IPS DF 19.7 (cell line): ENCODE data around the gene ALDH1A1.
"Not testable (repeated sequence)": the region's sequence is repeated elsewhere in the genome, so short reads cannot be mapped to it uniquely, and the experiment has no call there.

ENCODE experiments used
- DNase-seq: peaks from one replicate; pipeline ENCODE4 v3.0.0-alpha.2; 2013; ENCODE audit warnings: low read depth, low spot score

The ALDH1A1 gene

GRCh38 chr9:72897069-72897649, 55.7 kb downstream of the ALDH1A1 start:
- DNase-seq = no peak

DNA sequence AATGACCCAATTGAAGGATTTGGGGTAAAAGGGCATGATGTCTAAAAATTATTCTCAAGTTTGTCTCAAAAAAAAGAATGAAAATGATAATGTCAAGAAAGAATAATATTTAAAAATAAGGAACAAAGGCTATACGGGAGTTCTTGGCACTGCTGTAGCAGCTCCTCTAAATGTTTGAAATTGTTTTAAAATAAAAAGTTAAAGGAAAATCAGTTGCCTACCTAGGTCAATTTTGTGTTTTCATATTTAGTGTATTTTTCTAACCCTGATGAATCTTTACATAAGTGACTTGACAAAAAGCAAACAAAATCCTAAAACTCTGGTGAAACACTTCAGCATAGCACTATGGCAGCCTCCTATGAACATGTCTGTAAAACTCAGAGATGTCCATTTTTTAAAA, 56.4 kb downstream of the ALDH1A1 start:
- no peak for DNase-seq

GRCh38 chr9:72895122-72895521, 57.7 kb downstream of the ALDH1A1 start:
- no peak for DNase-seq

- DNase-seq = no peak
Observed at GRCh38 chr9:72894342-72894741, 58.5 kb downstream of the ALDH1A1 start.

- DNase-seq = no peak
Observed at GRCh38 chr9:72893437-72893836, 59.4 kb downstream of the ALDH1A1 start.

GRCh38 chr9:72891043-72891442, 61.8 kb downstream of the ALDH1A1 start:
- no peak for DNase-seq

GRCh38 chr9:72888943-72889342, 63.9 kb downstream of the ALDH1A1 start:
- no peak for DNase-seq

DNA sequence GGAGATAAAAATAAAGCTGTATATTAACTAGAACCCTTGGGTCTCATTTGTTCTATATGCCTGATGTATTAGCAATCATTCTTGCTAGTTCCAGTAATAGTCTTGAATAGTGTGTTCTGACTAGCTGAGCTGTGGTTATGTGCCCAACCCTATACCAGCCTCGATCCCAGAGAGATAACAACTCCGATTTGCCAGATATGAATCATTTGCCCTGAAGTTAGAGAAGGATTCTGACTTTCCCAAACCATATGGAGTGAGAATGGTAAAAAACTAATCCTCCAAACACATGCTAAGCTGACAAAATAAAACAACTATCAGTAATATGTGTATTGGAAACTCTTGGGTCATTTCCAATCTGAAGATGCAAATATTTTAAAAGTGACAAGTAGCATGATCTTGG, 64.8 kb downstream of the ALDH1A1 start:
- no peak for DNase-seq

DNA sequence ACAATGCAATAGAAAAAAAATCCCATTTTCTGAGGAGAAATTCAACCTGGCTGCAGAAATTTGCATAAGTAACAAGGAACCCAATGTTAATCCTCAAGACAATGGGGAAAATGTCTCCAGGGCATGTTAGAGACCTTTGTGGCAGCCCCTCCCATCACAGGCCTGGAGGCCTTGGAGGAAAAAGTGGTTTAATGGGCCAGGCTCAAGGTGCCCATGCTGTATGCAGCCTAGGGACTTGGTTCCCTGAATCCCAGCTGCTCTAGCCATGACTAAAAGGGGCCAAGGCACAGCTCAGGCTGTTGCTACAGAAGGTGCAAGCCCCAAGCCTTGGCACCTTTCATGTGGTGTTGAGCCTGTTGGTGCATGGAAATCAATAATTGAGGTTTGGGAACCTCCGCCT, 66.5 kb downstream of the ALDH1A1 start:
- DNase-seq = no peak

DNA sequence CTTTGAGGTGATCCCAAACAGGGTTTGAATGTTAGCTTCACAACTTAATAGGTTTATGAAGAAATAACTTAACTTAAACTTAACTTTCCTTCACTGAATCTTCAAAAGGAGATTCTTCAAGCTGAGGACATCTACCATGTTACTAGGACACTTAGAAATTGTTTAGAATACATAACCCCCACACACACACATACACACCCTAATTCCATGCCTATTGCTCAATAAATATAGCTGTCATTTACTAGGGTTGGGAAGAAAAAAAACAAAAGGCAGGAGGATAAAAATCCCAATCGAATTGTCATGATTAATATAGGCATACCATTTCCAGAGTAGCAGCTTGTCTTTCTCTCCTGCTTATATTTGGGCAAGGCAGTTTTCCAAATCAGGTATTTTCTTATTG, 68.3 kb downstream of the ALDH1A1 start:
- no peak for DNase-seq

DNA sequence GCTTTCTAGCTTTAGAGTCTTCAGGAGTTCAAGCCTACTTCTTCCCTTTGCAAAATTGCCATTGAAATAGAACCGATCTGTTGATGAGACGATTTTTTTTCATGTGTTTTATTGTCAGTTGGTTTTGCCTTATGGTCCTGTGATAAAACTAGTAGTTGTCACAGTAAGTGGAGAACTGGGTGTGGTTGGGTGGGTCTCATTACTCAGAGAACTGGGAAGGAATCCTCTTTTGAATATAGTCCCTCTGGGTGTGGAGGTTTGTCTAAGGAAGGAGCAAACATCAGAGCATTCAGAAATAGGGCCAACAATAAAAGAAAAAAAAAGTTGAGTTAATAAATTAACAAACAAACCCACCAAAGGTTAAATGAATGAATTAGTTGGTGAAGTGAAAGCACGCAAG, 69.0 kb downstream of the ALDH1A1 start:
- no peak for DNase-seq

DNA sequence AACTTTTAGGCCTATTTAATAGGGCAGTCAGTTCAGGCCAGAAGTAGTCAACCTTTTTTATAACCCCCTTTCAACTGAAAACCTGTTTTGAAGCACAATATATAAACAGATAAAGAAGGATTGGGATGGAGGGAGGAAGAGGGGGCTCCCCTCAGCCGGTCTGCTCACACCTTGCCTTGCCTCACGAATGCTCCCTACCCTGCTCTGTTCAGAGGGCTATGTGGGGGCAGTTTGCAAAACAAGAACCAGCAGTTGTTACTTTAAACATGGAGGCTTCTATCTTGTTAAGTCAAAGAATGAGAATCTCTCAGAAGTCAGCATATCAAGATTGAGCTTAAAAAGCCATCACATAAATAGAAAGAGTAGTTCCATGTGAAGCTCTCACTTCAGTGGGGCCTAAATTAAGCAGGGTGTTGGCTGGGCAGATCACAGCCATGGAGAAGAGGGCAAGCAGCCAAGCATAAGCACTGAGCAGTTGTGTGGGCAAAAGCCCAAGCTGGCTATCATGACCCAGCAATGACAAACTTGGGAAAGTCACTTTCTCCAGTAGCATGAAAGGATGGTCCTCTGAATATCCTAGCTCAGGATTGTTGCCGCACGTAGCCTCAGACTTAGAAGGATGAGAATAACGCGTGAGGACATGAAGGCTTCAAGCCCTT, 70.6 kb downstream of the ALDH1A1 start:
- no peak for DNase-seq

- DNase-seq = no peak
Observed at GRCh38 chr9:72880821-72881220, 72.0 kb downstream of the ALDH1A1 start.

- no peak for DNase-seq
Observed at GRCh38 chr9:72875221-72875620, 77.6 kb downstream of the ALDH1A1 start.

DNA sequence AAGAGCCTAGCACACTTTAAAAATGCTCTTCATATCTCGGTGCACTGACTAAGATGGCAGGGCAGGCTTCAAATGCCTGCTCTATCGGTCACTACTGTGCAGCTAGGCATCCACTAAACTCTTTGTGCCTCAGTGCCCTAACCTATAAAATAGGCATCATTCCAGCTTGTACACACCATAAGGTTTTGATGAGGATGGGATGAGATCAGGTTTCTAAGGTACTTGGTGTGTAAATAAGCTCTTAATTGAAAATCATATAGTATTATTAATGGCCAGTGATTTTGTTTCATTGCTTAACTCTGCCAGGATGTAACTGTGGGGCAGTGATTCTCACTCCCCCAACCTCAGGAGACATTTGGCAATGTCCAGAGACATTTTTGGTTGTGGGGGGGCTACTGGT, 78.5 kb downstream of the ALDH1A1 start:
- no peak for DNase-seq

DNA sequence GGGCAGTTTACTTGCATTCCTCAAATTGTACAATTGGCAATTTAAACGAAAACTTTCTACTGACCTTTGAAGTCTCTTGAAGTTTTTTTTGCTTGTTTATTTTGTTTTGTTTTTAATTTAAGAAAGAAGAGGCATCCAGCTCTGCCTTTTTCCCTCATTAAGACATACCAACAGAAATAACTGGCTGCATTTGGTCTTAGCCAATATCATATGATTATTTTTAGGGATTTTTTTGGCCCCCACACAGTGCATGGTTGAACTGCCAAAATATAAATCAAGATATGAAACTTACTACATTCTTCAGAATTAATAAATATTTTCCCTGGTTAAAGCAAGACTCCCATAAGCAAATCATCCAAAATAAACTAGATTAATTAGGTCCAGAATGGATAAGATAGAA, 79.4 kb downstream of the ALDH1A1 start:
- DNase-seq = no peak

GRCh38 chr9:72872718-72873117, 80.1 kb downstream of the ALDH1A1 start:
- DNase-seq = no peak

DNA sequence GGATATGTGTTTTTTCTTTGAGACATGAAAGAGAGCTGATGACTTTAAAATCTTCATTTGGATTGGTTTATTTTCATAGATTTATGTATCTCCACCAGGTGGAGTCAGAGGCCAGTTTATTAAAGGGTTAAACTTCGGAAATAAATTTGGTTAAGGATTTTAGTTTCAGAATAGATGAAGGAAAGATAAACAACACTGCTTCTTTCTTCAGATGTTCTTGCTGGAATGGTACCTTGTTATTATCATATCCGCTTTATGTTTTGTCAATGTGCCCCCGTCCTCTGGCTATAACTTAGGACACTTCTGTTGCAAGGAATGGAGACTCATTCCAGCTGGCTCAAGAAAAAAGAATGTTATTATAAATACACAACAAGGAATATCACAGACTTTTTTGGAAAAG, 81.2 kb downstream of the ALDH1A1 start:
- no peak for DNase-seq

DNA sequence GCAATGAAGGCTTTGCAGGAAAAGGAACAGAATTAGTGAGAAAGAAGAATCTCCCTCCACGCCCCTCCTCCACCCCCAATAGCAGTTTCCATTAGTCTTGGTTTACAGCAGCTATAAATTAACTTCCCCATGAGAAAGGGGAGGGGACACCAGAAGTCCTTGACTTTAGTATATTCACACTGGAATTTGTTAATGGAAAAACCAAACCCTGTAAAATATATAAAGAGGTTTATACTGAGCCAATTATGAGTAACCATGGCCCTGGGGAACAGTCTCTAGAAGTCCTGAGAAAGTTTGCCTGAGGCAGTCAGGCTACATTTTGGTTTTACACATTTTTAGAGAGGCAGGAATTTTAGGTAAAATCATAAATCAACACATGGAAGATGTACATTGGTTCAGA, 88.5 kb downstream of the ALDH1A1 start:
- DNase-seq = no peak

GRCh38 chr9:72863456-72864094, 89.3 kb downstream of the ALDH1A1 start:
- no peak for DNase-seq

DNA sequence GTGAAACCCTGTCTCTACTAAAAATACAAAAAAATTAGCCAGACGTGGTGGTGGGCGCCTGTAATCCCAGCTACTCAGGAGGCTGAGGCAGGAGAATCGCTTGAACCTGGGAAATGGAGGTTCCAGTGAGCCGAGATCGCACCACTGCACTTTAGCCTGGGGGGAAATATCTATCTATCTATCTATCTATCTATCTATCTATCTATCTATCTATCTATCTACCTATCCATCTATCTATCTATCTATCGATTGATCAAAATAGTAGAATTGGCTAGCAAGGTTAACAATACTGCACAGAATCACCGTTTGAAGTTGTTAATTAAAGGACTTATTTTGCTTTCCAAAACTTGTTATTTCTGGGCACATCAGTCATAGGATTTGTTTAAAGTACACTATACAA, 90.1 kb downstream of the ALDH1A1 start:
- DNase-seq = not testable (repeated sequence)

DNA sequence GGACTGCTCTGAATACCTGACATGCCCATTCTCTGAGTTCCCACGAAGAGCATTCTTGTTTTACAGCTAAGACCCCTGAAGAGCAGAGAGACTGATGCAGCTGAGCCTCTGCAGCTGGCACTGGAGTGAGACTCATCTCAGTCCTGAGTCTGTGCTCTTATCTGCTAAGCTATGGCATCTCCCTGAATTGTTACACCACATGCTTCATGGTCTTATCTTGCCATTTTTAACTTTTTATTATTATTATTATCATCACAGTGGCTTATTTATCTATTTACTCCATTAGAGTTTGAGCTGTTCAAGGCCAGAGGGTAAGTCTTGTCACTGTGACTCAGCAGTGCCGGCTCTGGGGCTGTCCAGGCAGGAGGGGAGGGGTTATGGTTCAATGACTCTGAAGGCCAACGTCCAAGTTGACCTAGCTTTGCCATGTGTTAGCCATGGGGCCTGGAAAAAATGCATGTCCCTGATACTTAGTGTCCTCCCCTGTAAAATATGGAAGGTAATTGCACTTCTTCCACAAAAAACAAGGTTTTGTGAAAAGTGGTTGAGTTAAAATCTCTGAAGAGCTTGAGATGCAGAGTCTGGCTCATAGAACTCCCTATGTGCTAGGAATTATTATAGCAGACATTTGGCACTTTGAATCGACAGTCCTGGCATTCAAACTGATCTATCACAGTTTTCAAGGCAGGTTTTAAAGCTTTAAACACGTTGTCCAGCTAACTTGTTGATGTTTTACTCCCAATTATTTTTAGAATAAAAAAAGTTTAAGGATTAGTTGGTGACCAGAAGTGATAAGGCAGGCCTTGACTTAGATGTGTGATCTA, 94.6 kb downstream of the ALDH1A1 start:
- DNase-seq = no peak

DNA sequence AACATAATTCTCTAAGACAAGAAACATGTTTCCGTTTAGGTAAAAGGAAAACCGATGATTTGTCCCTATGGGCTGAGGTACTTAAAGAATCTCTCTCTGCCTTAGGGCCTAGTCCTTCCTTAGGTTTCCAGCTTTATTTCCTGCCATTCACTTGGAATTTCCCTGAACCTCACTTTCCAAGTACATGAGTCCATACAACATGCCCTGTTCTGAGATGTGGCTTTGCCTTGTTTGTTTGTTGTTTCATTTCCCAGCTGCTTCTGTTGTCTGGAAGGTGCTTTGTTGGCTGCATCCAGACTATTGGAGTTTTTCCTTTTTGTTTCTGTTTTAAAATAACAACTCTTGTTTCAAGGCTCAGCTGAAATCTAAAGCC, 95.2 kb downstream of the ALDH1A1 start:
- DNase-seq = no peak
